ENCODE measurements around the gene MYG1.

- TF ChIP-seq CTCF (IDR thresholded peaks at IDR 0.05) (no peak), POLR2A (IDR thresholded peaks at IDR 0.05) (no peak)
Observed at GRCh38 chr12:53338916-53339315, 39.4 kb downstream of the MYG1 start.

Data from prostate gland (tissue), 2 donors.